Body of pancreas (tissue), 4 donors: ENCODE results near the gene ENTPD6.

ENCODE experiments used
- CTCF ChIP-seq, 7 experiments: fragments of 450-650 bp in 4 of 7; fragments of 200-600 bp in 3 of 7; sonication (generic) in 3 of 7; IDR thresholded peaks; one replicate each; pipeline ENCODE4 v1.5.1; 2016 to 2019; ENCODE audit warnings: antibody characterized with exemption in 7 of 7
- POLR2A ChIP-seq, 3 donors: fragments of 450-650 bp; IDR thresholded peaks; one replicate each; pipeline ENCODE4 v1.6.1; 2016; ENCODE audit warnings: antibody characterized with exemption in 3 of 3, mild to moderate bottlenecking in 2 of 3

GRCh38 chr20:25229486-25230165 is 34.1 kb downstream of the ENTPD6 start:
- TF ChIP-seq CTCF (IDR thresholded peaks at IDR 0.05) (no peak), POLR2A (IDR thresholded peaks at IDR 0.05) (no peak)
